ENCODE results near the gene GAL3ST3.
A peak's percentile ranks its signal among the peaks of the same experiment; 100 is the strongest.
"Not testable (repeated sequence)": the region's sequence is repeated elsewhere in the genome, so short reads cannot be mapped to it uniquely, and the experiment has no call there.

The GAL3ST3 gene

GRCh38 chr11:66012946-66013761, 35.8 kb downstream of the GAL3ST3 start:
- no peak for FAIRE-seq

DNA sequence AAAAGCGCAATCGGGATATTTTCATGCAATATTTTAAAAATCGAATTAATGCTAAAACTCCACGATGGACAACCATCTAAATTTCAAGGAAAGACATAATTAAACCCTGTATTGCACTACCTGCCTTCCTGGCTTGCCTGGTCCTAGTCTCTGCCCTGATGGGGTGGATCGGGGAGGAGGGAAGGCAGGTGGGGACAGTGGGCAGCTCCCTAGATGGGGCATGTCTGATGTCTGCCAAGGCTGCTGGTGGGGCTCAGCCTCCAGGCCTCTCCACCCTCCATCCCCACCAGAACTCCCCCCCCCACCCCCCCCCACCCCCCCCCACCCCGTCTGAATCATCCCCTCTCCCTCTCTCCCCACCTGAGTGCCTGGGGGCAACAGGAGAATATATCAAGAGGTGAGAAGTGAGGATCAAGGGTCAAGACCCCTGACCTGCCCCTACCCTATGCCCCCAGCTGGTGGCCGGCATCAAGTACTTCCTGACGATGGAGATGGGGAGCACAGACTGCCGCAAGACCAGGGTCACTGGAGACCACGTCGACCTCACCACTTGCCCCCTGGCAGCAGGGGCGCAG, 36.5 kb downstream of the GAL3ST3 start:
- FAIRE-seq, result no peak

GRCh38 chr11:66011785-66012303, 37.1 kb downstream of the GAL3ST3 start, which contains the start of gene CST6:
TSS of gene CST6 (plus strand) at chr11:66012008. CDS start at chr11:66012045, 37 bp downstream.
- FAIRE-seq, result no peak

- no peak for FAIRE-seq
Observed at GRCh38 chr11:66011239-66011784, 37.6 kb downstream of the GAL3ST3 start.

- FAIRE-seq, result not testable (repeated sequence)
Observed at GRCh38 chr11:66010036-66010435, 38.9 kb downstream of the GAL3ST3 start.

- FAIRE-seq, result no peak
Observed at GRCh38 chr11:66008468-66009101, 40.4 kb downstream of the GAL3ST3 start.

DNA sequence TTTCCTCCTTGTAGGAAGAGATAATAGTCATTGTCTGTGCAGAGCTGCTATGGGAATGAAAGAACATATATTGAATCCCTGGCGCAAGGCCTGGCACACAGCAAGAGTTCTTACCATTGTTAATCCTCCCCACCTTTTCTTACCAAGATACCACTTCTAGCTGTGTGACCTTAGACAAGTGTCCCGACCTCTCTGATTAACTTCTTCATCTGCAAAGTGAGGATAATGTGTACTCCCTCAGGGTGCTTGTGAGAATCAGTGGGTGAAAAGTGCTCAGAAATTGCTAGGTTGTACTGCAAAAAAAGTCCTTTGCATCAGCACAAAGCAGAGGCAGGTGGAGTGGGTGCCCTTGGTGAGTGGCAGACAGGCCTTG, 40.9 kb downstream of the GAL3ST3 start:
- no peak for FAIRE-seq

DNA sequence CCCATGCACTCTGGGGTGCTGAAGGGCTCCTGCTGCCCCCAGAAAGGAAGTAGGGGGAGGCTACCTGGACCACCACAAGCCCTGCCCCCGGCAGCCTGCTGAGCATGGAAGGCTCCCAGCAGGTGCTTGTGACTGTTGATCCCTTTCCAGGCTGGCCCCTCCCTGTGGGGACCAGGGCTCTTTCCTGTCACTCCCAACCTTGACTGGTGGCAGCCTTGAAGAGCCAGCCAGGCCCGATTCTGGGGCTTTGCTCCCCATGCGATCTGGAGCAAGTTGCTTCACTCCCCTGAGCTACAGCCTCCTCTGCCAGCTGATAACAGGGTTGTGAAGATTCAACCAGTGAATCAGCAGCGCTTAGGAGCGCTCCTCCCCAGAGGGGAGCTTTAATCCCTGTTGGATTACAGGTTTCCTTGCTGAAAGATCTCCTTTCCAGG, 41.7 kb downstream of the GAL3ST3 start:
- no peak for FAIRE-seq

- FAIRE-seq, result no peak
Observed at GRCh38 chr11:66006891-66007176, 42.1 kb downstream of the GAL3ST3 start.

DNA sequence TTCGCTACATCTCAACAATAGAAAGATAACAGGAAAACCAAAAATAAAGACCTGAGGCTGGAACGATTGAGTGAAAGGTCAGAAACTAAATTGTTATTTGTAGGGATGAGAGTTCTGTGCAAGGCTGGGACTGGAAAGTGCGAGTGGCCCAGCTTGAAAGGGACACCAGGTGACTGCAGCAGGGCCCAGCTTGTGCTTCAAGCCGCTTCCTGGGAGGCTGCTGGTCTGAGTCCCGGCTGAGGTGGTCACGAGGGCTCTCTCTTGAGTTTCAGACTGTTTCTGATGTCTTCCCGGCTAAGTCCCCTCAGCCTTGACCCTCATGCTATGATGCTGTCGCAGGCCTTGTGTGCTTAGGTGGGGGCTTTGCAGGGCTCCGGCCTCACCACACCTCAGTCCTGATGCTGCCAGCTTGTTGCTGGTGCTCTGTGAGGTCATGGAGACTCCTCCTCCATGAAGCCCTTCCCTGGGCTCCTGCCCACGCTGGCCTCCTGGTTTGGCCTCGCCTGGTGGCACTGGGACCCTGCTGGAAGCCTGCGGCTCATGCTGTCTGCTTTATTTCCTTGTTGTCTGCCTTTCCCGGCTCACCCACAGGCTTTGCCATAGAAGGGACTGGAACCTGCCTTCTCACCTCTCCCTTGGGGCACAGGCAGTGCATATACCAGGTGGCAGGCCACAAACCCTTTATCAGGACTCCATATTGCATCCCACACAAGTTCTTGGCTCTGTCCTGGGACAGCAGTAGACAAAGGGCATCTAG, 42.6 kb downstream of the GAL3ST3 start:
- no peak for FAIRE-seq

DNA sequence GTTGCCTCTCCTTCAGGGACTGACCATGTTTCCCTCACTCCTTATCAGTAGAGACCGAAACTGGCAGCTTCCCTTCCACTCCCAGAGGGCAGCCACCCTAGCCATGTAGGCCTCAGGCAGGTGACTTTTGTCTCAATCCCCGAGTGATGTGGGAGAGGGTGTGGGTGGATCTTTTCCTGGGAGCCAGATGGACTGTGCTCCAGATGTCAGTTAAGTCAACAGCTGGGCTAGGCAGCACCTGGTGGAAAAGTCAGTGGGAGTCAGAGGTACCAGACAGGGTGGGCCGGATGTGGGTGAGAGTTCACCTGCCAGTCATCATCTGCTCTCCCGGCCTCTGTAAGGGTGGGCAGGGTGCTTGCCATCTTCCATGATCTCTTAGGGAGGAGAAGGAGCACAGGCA, 44.8 kb downstream of the GAL3ST3 start:
- no peak for FAIRE-seq

DNA sequence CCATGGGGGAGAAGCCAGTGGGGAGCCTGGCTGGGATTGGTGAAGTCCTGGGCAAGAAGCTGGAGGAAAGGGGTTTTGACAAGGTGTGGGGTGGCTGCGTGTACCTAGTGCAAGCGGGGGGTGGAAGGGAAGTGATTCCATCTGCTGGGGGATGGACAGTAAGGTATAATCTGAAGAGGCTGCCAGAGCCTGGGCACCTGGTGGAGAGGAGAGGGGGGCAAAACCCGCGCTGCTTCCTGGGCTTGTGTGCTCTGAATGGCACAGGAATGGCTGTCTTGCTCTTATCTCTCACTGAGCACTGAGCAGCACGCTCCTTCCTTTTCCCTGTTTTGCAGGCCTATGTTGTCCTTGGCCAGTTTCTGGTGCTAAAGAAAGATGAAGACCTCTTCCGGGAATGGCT, 45.7 kb downstream of the GAL3ST3 start:
- FAIRE-seq, result no peak

GRCh38 chr11:66002648-66003225, 46.2 kb downstream of the GAL3ST3 start:
- no peak for FAIRE-seq

- FAIRE-seq, result peak; percentile 96
Observed at GRCh38 chr11:66001942-66002647, 46.9 kb downstream of the GAL3ST3 start, which contains the start of the genes BANF1 and EIF1AD. TSS of gene BANF1 (plus strand) at chr11:66002503. CDS start at chr11:66003251, 748 bp downstream. TSS of gene EIF1AD (minus strand) at chr11:66002157. CDS start at chr11:66000389, 1,768 bp downstream.

- no peak for FAIRE-seq
Observed at GRCh38 chr11:65997286-65997685, 51.7 kb downstream of the GAL3ST3 start.

DNA sequence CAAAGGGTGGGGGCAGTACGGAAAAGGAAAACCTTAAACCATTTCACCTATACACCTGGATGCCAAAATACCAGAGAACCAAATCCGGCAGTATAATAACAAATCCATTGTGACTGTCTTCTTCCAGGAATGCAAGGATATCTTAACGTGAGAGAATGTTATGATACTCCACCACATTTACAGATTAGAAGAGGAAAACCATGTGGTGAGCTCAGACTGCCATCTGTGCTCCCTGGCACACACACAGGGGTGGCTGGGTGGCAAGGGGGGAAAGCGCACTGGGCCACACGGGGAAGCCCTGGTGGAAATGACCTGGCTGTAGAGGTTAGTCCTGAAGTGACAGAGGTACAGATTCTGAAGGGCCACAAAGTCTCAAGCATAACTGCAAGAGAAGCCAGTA, 56.9 kb downstream of the GAL3ST3 start:
- FAIRE-seq, result no peak
